ENCODE data around the gene PLAGL1. TPM values are rescaled to one million over a fixed set of nuclear protein-coding genes. Genes with fewer than 3 reads are reported as not detected.

Gene PLAGL1
- total RNA-seq, 4 donors from 2014 or later = 23.2 to 30.0 (median 29.6) TPM

GRCh38 chr6:143939364-143939763, 68.7 kb downstream of the PLAGL1 start:
- Histone ChIP-seq H3K27ac (no peak overlapping the region), H3K4me3 (no peak overlapping the region), H3K36me3 (no peaks in the 10 kb centered on the region), H3K4me1 (no peaks in the 10 kb centered on the region), H3K9me3 (peaks cover 0 to 4% (median 0%) of the 10 kb centered on the region in 4 donors), H3K27me3 (no peaks in the 10 kb centered on the region)
- TF ChIP-seq POLR2A (IDR thresholded peaks at IDR 0.05) (no peak), CTCF (IDR thresholded peaks at IDR 0.05) (no peak), EP300 (IDR thresholded peaks at IDR 0.05) (no peak)
- 27 to 32% methylated on average over 4 of the region's 4 CpGs for WGBS, 2 donors
- no peak for DNase-seq (ENCODE audit: low spot score in 2 of 2)

DNA sequence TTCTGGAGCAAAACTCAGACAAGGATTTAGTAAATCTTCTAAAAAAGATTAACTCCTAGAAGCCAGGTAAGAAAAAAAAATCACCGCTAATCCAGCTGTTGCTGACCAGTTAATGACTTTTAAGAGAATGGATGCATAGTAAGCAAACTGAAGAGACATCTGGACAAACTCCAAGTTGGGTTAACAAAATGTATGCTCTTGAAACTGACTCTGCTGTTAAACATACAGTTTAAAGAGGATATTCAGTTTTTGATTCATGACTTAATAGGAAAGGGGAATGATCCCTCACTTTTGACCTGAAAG, 70.4 kb downstream of the PLAGL1 start:
- TF ChIP-seq POLR2A (IDR thresholded peaks at IDR 0.05) = no peak
- no peak for TF ChIP-seq EP300 (IDR thresholded peaks at IDR 0.05)
- TF ChIP-seq CTCF (IDR thresholded peaks at IDR 0.05) = no peak
- no peaks in the 10 kb centered on the region for H3K4me1 ChIP-seq
- 93 to 97% methylated on average over 1 of the region's 1 CpG for WGBS, 2 donors
- no peak for DNase-seq (ENCODE audit: low spot score in 2 of 2)
- H3K27ac ChIP-seq = no peak overlapping the region
- H3K4me3 ChIP-seq = no peak overlapping the region
- no peaks in the 10 kb centered on the region for H3K27me3 ChIP-seq
- H3K36me3 ChIP-seq = peaks cover 0 to 7% (median 0%) of the 10 kb centered on the region in 3 donors
- peaks cover 0 to 19% (median 0%) of the 10 kb centered on the region in 4 donors for H3K9me3 ChIP-seq

DNA sequence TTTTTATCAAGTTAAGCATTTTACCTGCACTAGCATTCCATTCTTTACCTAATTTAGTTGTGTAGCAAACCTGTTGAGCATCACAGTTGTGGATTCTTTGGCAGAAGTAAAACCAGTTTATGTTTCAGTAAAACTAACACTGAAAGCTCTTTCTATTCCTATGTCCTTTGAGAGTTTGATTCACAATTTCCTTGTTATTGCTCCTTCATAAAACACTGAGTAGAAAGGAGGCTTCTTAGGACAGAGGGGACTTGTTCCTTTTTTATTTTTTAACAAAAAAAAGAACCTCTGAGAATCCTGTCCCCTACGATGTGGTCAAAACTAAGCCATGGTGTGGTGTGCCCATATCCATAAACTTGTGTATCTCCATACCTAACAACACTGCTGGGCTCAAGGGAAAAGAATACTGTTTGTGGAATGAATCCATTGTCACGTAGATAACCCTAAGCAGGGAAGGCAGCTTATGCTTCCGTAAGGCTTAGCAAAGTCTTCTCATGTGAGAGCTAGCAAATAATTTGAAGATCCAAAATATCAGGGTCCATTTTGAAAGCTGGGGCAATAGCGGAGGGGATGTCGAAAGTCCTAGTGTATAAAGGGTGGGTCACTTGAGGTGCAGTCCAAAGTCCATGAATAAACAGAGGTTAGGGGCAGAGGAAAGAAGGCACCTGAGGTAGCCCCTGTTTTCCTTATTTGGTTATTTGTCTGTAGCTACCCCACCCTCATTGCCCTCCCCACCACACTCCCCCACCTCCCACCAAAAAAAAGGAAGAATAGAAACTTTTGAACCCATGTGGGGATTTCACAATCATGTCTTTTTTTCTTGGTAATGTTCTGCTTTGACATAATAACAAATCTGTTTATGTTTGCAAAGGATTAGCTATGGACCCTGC, 71.0 kb downstream of the PLAGL1 start:
- no peaks in the 10 kb centered on the region for H3K4me1 ChIP-seq
- no peak for DNase-seq (ENCODE audit: low spot score in 2 of 2)
- H3K27me3 ChIP-seq = no peaks in the 10 kb centered on the region
- no peak overlapping the region for H3K27ac ChIP-seq
- WGBS, 2 donors = 67 to 71% methylated on average over 5 of the region's 5 CpGs
- peaks cover 0 to 23% (median 0%) of the 10 kb centered on the region in 4 donors for H3K9me3 ChIP-seq
- H3K4me3 ChIP-seq = no peak overlapping the region
- peaks cover 0 to 7% (median 0%) of the 10 kb centered on the region in 3 donors for H3K36me3 ChIP-seq
- TF ChIP-seq CTCF (IDR thresholded peaks at IDR 0.05) = no peak
- no peak for TF ChIP-seq POLR2A (IDR thresholded peaks at IDR 0.05)
- TF ChIP-seq EP300 (IDR thresholded peaks at IDR 0.05) = no peak

GRCh38 chr6:143936347-143936746, 71.7 kb downstream of the PLAGL1 start:
- no peak for DNase-seq (ENCODE audit: low spot score in 2 of 2)
- no peaks in the 10 kb centered on the region for H3K4me1 ChIP-seq
- peaks cover 0 to 7% (median 0%) of the 10 kb centered on the region in 3 donors for H3K36me3 ChIP-seq
- peaks cover 0 to 30% (median 0%) of the 10 kb centered on the region in 4 donors for H3K9me3 ChIP-seq
- H3K27ac ChIP-seq = no peak overlapping the region
- TF ChIP-seq EP300 (IDR thresholded peaks at IDR 0.05) (no peak), POLR2A (IDR thresholded peaks at IDR 0.05) (no peak), CTCF (IDR thresholded peaks at IDR 0.05) (no peak)
- no peak overlapping the region for H3K4me3 ChIP-seq
- 76 to 82% methylated on average over 3 of the region's 3 CpGs for WGBS, 2 donors
- H3K27me3 ChIP-seq = no peaks in the 10 kb centered on the region

GRCh38 chr6:143934867-143935266, 73.2 kb downstream of the PLAGL1 start:
- H3K4me3 ChIP-seq = no peak overlapping the region
- no peaks in the 10 kb centered on the region for H3K4me1 ChIP-seq
- TF ChIP-seq CTCF (IDR thresholded peaks at IDR 0.05) = no peak
- TF ChIP-seq EP300 (IDR thresholded peaks at IDR 0.05) = no peak
- TF ChIP-seq POLR2A (IDR thresholded peaks at IDR 0.05) = no peak
- no peak for DNase-seq (ENCODE audit: low spot score in 2 of 2)
- peaks cover 0 to 34% (median 0%) of the 10 kb centered on the region in 4 donors for H3K9me3 ChIP-seq
- H3K27ac ChIP-seq = no peak overlapping the region
- no peaks in the 10 kb centered on the region for H3K27me3 ChIP-seq
- 100% methylated on average over 2 to 3 of the region's 4 CpGs for WGBS, 2 donors
- peaks cover 0 to 7% (median 0%) of the 10 kb centered on the region in 3 donors for H3K36me3 ChIP-seq

Data from tibial nerve (tissue), 4 donors.